ENCODE results near the gene FNDC11.

The FNDC11 gene

GRCh38 chr20:63531686-63532448, 22.1 kb upstream of the FNDC11 start:
- Mint-ChIP-seq H3K27ac (no peak overlapping the region), H3K36me3 (no peaks in the 10 kb centered on the region), H3K9me3 (no peaks in the 10 kb centered on the region), H3K4me3 (no peak overlapping the region), H3K27me3 (peaks cover 45% of the 10 kb centered on the region), H3K4me1 (peaks cover 11% of the 10 kb centered on the region)
- CTCF ChIA-PET, result no interaction called here
- peak; percentile 19 for DNase-seq

- Mint-ChIP-seq H3K4me1 (peaks cover 17% of the 10 kb centered on the region), H3K27me3 (peaks cover 41% of the 10 kb centered on the region), H3K4me3 (no peak overlapping the region), H3K36me3 (no peaks in the 10 kb centered on the region), H3K9me3 (no peaks in the 10 kb centered on the region), H3K27ac (no peak overlapping the region)
- CTCF ChIA-PET, result no interaction called here
- DNase-seq, result peak; percentile 16
These were observed 21.4 kb upstream of the FNDC11 start for GRCh38 chr20:63532449-63532971.

- H3K36me3 Mint-ChIP-seq, result no peaks in the 10 kb centered on the region
- peak; percentile 20 for DNase-seq
- no peak overlapping the region for H3K27ac Mint-ChIP-seq
- peaks cover 22% of the 10 kb centered on the region for H3K4me1 Mint-ChIP-seq
- no peak overlapping the region for H3K4me3 Mint-ChIP-seq
- CTCF ChIA-PET, result no interaction called here
- no peaks in the 10 kb centered on the region for H3K9me3 Mint-ChIP-seq
- peaks cover 41% of the 10 kb centered on the region for H3K27me3 Mint-ChIP-seq
These were observed 20.6 kb upstream of the FNDC11 start for GRCh38 chr20:63533388-63533787.

DNA sequence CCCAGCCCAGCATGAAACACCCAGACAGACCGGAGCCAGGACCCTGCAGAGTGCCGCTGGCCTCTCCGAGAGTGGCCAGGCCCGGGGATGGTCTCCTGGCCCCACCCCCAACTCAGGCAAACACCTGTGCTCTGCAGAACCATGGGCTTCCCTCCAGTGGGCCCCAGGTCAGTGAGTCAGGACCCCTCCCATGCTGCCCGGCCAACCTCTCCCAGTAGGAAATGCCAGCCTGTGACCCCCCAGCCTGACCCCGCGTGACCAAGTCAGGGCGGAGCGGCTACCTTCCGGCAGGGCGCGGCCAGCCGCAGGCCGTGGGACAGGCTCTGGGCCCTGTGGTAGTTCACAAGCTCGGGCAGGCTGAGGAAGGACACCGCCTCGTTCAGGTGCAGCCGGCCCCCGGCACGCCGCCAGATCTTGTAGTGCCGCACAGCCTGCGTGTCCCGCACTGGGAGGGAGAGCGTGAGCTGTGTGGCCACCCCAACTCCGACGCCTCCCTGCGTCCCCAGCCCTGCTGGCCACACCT, 20.0 kb upstream of the FNDC11 start:
- Mint-ChIP-seq H3K4me3 (no peak overlapping the region), H3K36me3 (no peaks in the 10 kb centered on the region), H3K27ac (no peak overlapping the region), H3K27me3 (peaks cover 37% of the 10 kb centered on the region), H3K9me3 (no peaks in the 10 kb centered on the region), H3K4me1 (peaks cover 24% of the 10 kb centered on the region)
- CTCF ChIA-PET, result no interaction called here
- peak; percentile 22 for DNase-seq

DNA sequence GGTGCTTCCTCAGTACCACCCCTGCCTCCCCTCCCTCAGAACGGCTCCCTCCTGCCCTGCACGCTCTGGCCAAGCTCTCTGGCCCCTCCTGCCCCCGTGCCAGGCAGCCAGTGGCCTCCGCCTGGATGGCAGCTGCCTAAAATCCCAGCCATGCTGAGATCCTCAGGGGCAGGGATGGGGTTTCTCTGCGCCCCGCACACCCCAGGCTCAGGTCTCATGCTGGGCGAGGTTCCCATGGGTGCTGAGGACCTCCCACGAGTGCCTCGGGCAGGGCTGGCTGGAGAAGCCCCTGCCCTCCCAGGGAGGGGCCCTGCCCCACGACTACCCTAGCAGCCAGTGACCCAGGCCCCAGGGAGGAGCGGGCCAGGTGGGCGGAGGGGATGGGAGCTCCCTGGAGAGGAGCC, 19.5 kb upstream of the FNDC11 start:
- Mint-ChIP-seq H3K36me3 (no peaks in the 10 kb centered on the region), H3K4me1 (peaks cover 24% of the 10 kb centered on the region), H3K27me3 (peaks cover 37% of the 10 kb centered on the region), H3K9me3 (no peaks in the 10 kb centered on the region), H3K27ac (no peak overlapping the region), H3K4me3 (no peak overlapping the region)
- CTCF ChIA-PET, result no interaction called here
- DNase-seq, result peak; percentile 20

GRCh38 chr20:63534831-63535651, 18.9 kb upstream of the FNDC11 start:
- Mint-ChIP-seq H3K4me1 (peaks cover 24% of the 10 kb centered on the region), H3K4me3 (no peak overlapping the region), H3K27ac (no peak overlapping the region), H3K9me3 (no peaks in the 10 kb centered on the region), H3K36me3 (no peaks in the 10 kb centered on the region), H3K27me3 (peaks cover 37% of the 10 kb centered on the region)
- DNase-seq, result no peak
- CTCF ChIA-PET, result no interaction called here

- H3K27me3 Mint-ChIP-seq, result peaks cover 49% of the 10 kb centered on the region
- H3K9me3 Mint-ChIP-seq, result no peaks in the 10 kb centered on the region
- DNase-seq, result no peak
- no peak overlapping the region for H3K4me3 Mint-ChIP-seq
- H3K27ac Mint-ChIP-seq, result peak overlapping the region; percentile 89
- peaks cover 24% of the 10 kb centered on the region for H3K4me1 Mint-ChIP-seq
- H3K36me3 Mint-ChIP-seq, result no peaks in the 10 kb centered on the region
- CTCF ChIA-PET, result interaction anchor here (1.2 to 2.8 kb wide), 4 partner anchors 39 to 502 kb away, joined by 4 to 15 read pairs (median 7); partner anchors contain the start of genes ARFRP1 and ZGPAT
These were observed 17.6 kb upstream of the FNDC11 start for GRCh38 chr20:63536241-63536977.

DNA sequence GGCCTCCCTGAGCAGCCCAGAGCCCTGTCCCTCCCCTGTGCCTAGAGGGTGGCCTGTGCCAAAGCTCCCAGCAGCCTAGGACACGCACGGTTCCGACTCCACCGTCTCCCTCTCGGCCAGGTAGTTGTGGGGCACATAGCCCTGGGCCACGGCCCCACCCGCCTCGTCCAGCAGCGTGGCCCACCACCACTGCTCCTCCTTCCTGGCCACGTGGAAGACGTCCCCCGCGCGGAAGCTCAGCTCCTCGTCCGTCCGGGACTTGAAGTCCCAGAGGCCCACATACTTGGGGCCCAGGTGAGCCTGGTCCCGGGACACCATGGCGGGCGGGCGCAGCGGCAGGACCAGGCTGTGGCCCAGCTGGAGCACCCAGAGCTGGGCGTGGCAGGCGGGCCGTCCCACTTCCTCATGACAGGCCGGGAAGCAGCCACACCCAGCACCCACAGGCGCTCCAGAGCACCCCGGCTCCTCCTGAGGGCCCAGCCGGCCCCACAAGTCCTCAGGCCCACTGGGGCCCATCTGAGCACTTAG, 16.9 kb upstream of the FNDC11 start, which contains the start of gene PTK6:
TSS of gene PTK6 (minus strand) at position 380 of the 528 bp plus-strand sequence. CDS start at position 318, 62 bp downstream.
- Mint-ChIP-seq H3K9me3 (no peaks in the 10 kb centered on the region), H3K4me1 (peaks cover 24% of the 10 kb centered on the region), H3K36me3 (no peaks in the 10 kb centered on the region), H3K27me3 (peaks cover 46% of the 10 kb centered on the region), H3K27ac (peak within 1 kb of the TSS; percentile 89), H3K4me3 (peak within 1 kb of the TSS; percentile 70)
- CTCF ChIA-PET, result interaction anchor here (0.6 to 2.8 kb wide), 24 partner anchors 8 to 502 kb away, joined by 3 to 15 read pairs (median 4); partner anchors contain the start of genes ARFRP1, GMEB2, LIME1 and PRPF6
- peak; percentile 54 for DNase-seq

GRCh38 chr20:63537525-63538203, 16.3 kb upstream of the FNDC11 start:
- Mint-ChIP-seq H3K4me3 (peak overlapping the region; percentile 70), H3K4me1 (peaks cover 24% of the 10 kb centered on the region)
- CTCF ChIA-PET, result interaction anchor here (0.6 to 2.8 kb wide), 26 partner anchors 8 to 501 kb away, joined by 3 to 15 read pairs (median 4); partner anchors contain the start of genes ARFRP1, GMEB2, LIME1 and PPDPF

DNA sequence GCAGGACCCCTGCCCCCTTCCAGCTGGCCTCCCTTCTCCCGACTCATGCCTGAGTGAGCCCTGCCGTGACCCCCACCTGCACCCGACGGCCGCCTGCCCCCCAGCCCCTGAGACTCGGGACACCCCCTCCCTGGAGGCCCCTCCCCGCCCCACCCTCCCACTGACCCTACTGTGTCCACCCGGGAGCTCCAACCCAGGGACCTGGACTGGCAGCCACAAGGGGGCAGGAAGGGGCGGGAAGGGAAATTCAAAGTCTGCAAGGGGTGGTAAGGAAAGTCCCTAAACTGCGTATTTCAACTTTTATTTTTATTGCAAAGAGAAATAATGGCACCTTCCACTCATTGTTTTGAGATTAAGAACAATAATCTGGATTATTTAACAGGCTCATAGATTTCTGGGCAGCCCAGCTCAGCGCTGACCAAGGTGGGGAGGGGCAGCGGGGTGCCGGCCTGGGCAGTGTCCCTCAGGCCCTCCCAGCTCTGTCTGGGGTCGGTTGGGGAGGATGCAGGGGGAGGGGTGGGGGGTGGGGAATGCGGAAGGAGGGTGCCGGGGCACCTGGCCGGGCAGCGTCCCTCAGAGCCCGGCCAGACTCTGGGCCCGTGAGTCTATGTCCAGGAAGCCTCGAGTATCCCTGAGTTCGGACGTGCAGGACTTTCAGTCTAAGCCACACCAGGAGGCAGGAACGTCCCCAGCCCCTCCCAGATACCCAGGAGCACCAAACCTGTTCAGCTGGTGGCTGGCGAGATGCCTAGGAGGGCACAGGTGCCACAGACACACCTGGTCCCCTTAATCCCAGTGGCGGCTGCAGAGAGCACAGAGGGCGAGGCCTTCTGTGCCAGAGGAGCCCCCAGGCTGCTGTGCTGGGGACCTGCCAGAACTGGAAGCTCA, 15.5 kb upstream of the FNDC11 start:
- Mint-ChIP-seq H3K4me1 (peaks cover 24% of the 10 kb centered on the region), H3K36me3 (no peaks in the 10 kb centered on the region), H3K27ac (peak overlapping the region; percentile 89), H3K9me3 (no peaks in the 10 kb centered on the region), H3K27me3 (peaks cover 47% of the 10 kb centered on the region), H3K4me3 (peak overlapping the region; percentile 70)
- no peak for DNase-seq
- CTCF ChIA-PET, result interaction anchor here (0.5 to 2.8 kb wide), 25 partner anchors 8 to 500 kb away, joined by 3 to 15 read pairs (median 4); partner anchors contain the start of genes ARFRP1, GMEB2, LIME1 and PPDPF

More at GRCh38 chr20:63537525-63538203, 16.3 kb upstream of the FNDC11 start:
- peak; percentile 96 for DNase-seq
- Mint-ChIP-seq H3K36me3 (no peaks in the 10 kb centered on the region), H3K27me3 (peaks cover 45% of the 10 kb centered on the region), H3K9me3 (no peaks in the 10 kb centered on the region), H3K27ac (peak overlapping the region; percentile 89)

- Mint-ChIP-seq H3K9me3 (no peaks in the 10 kb centered on the region), H3K27ac (no peak overlapping the region)
These were observed 14.9 kb upstream of the FNDC11 start for GRCh38 chr20:63539092-63539430.

More at GRCh38 chr20:63539092-63539430, 14.9 kb upstream of the FNDC11 start:
- no peak overlapping the region for H3K4me3 Mint-ChIP-seq
- CTCF ChIA-PET, result interaction anchor here (1.0 to 2.8 kb wide), 9 partner anchors 8 to 500 kb away, joined by 3 to 8 read pairs (median 6); no protein-coding TSS in a partner anchor
- no peaks in the 10 kb centered on the region for H3K36me3 Mint-ChIP-seq
- no peak for DNase-seq
- H3K27me3 Mint-ChIP-seq, result peaks cover 43% of the 10 kb centered on the region
- peaks cover 24% of the 10 kb centered on the region for H3K4me1 Mint-ChIP-seq

All from activated naive CD4-positive, alpha-beta T cell treated with anti-CD3 and anti-CD28 coated beads, Interleukin-2, amount 10 ng/mL, durations not matched to agents 7 days and 5 days (primary cell).